Colonic mucosa (tissue), 4 donors: ENCODE measurements around the gene ZNF611. TPM values are rescaled to one million over a fixed set of nuclear protein-coding genes. Genes with fewer than 3 reads are reported as not detected.
"Not testable (repeated sequence)": the region's sequence is repeated elsewhere in the genome, so short reads cannot be mapped to it uniquely, and the experiment has no call there.

Experiments used
- DNase-seq: peaks from one replicate; pipeline ENCODE4 v3.0.0-alpha.2; 2020
- H3K27ac ChIP-seq: fragments of 200-600 bp; one replicate; pipeline ENCODE4 v1.8.0; 2021
- H3K27me3 ChIP-seq: fragments of 200-600 bp; one replicate; pipeline ENCODE4 v1.8.0; 2021
- H3K36me3 ChIP-seq: fragments of 200-600 bp; one replicate; pipeline ENCODE4 v1.8.0; 2021
- H3K4me1 ChIP-seq: fragments of 200-600 bp; one replicate; pipeline ENCODE4 v1.8.0; 2021; ENCODE audit warnings: mild to moderate bottlenecking
- H3K4me3 ChIP-seq: fragments of 200-600 bp; one replicate; pipeline ENCODE4 v1.8.0; 2021
- H3K9ac ChIP-seq, 2 donors: one replicate each; pipeline ENCODE4 v1.7.0; 2013; ENCODE audit warnings: control low read depth in 2 of 2, low read depth in 2 of 2, low read length in 2 of 2
- H3K9me3 ChIP-seq: fragments of 200-600 bp; one replicate; pipeline ENCODE4 v1.8.0; 2021
- intact Hi-C: fragments of 100-400 bp; cut with DNase I; formaldehyde crosslinking; loops from one replicate; pipeline ENCODE4 v1.14.1; 2022
- total RNA-seq, 2 donors: library from RNA; stranded (reverse); fragmentation: NEBNext Ultra II Directional in 1 of 2; extraction: Animal tissue kit (Norgen Biotek cat#: 25700) in 1 of 2; gene quantifications; one replicate each; pipeline ENCODE4 v1.2.1, GENCODE V29; 2021
- TF ChIP-seq, protein P1 (sequence below): fragments of 200-600 bp; IDR thresholded peaks from one replicate; pipeline ENCODE4 v1.8.0; 2022; ENCODE audit warnings: antibody characterized with exemption, mild to moderate bottlenecking
- donor health status: healthy.
- donor health status: DM: no; HTN: no; CAD: no.
- donor health status: DM: no; HTN: no; CAD: no.

ZNF611 gene
- total RNA-seq, 2 donors from 2014 or later = 9.8 to 17.7 TPM

DNA sequence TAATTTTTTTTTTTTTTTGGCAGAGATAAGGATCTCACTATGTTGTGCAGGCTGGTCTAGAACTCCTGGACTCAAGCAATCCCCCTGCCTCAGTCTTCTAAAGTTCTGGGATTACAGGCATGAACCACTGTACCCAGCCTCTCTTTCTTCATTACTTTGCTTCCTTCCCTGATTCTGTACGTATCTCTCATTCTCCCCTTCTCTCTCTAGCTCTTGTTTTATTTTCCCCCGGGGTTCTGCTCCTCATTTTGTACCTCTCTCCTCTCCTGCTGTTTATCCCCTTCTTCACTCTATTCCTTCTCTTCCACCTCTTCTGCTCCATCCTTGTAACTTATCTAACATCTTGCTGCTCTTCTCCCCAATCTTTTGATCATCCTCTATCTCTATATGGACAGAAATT, 46.5 kb downstream of the ZNF611 start:
- intact Hi-C loops = no loop called here
- H3K36me3 ChIP-seq = no peaks in the 10 kb centered on the region
- H3K27me3 ChIP-seq = no peaks in the 10 kb centered on the region
- no peak for DNase-seq
- H3K27ac ChIP-seq = no peak overlapping the region
- no peaks in the 10 kb centered on the region for H3K4me1 ChIP-seq
- H3K4me3 ChIP-seq = no peak overlapping the region
- no peaks in the 10 kb centered on the region for H3K9me3 ChIP-seq
- H3K9ac ChIP-seq = no peak overlapping the region
- TF ChIP-seq, protein P1, sequence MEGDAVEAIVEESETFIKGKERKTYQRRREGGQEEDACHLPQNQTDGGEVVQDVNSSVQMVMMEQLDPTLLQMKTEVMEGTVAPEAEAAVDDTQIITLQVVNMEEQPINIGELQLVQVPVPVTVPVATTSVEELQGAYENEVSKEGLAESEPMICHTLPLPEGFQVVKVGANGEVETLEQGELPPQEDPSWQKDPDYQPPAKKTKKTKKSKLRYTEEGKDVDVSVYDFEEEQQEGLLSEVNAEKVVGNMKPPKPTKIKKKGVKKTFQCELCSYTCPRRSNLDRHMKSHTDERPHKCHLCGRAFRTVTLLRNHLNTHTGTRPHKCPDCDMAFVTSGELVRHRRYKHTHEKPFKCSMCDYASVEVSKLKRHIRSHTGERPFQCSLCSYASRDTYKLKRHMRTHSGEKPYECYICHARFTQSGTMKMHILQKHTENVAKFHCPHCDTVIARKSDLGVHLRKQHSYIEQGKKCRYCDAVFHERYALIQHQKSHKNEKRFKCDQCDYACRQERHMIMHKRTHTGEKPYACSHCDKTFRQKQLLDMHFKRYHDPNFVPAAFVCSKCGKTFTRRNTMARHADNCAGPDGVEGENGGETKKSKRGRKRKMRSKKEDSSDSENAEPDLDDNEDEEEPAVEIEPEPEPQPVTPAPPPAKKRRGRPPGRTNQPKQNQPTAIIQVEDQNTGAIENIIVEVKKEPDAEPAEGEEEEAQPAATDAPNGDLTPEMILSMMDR = no peak

- TF ChIP-seq, protein P1 = no peak
- Histone ChIP-seq H3K4me1 (no peaks in the 10 kb centered on the region), H3K9me3 (no peaks in the 10 kb centered on the region), H3K4me3 (no peak overlapping the region), H3K27me3 (no peaks in the 10 kb centered on the region), H3K27ac (no peak overlapping the region), H3K36me3 (no peaks in the 10 kb centered on the region), H3K9ac (no peak overlapping the region)
- DNase-seq = no peak
- intact Hi-C loops = no loop called here
Measured at GRCh38 chr19:52687684-52688083, 47.2 kb downstream of the ZNF611 start.

GRCh38 chr19:52685811-52686210, 49.0 kb downstream of the ZNF611 start:
- Histone ChIP-seq H3K4me3 (no peak overlapping the region), H3K4me1 (no peaks in the 10 kb centered on the region), H3K9ac (no peak overlapping the region), H3K9me3 (no peaks in the 10 kb centered on the region), H3K27ac (no peak overlapping the region), H3K27me3 (no peaks in the 10 kb centered on the region), H3K36me3 (no peaks in the 10 kb centered on the region)
- no peak for DNase-seq
- intact Hi-C loops = no loop called here
- TF ChIP-seq, protein P1 = no peak

DNA sequence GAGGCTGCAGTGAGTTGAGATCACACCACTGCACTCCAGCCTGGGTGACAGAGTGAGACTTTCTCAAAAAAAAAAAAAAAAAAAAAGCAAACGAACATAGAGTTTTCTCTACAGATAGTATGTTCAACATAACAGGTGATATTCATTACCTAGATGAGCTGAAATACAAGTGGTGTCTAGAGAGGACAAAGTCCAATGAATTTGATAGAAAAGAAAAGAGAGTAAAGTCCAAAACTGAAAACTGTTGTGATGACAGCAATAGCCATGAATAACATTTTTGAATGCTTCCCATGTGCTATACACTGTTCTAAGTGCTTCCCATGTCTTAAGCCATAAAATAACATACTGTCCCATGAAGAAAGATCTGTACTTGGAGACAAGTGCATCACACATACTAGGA, 53.6 kb downstream of the ZNF611 start:
- H3K27me3 ChIP-seq, H3K4me3 ChIP-seq, H3K27ac ChIP-seq, DNase-seq, H3K4me1 ChIP-seq, intact Hi-C loops, H3K9me3 ChIP-seq, H3K36me3 ChIP-seq, H3K9ac ChIP-seq: not testable (repeated sequence)

DNA sequence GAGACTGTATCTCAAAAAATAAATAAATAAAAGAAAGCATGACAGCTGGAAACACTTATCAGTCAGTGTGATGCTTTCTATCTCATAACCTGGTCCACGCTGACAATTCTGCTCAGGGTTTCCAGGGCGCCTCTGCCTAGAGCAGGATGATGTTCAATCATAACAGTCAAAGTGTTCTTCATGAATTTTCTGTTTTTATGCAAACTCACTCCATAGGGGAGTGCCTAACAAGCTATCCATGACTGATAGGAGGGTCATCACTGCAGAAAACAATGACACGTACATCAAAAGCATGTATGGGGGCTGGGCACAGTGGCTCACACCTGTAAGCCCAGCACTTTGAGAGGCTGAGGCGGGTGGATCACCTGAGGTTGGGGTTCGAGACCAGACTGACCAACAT, 55.2 kb downstream of the ZNF611 start:
- Histone ChIP-seq H3K36me3 (no peaks in the 10 kb centered on the region), H3K9ac (no peak overlapping the region), H3K4me3 (no peak overlapping the region), H3K27me3 (no peaks in the 10 kb centered on the region), H3K4me1 (no peaks in the 10 kb centered on the region), H3K27ac (no peak overlapping the region), H3K9me3 (no peaks in the 10 kb centered on the region)
- TF ChIP-seq, protein P1 = no peak
- no peak for DNase-seq
- intact Hi-C loops = no loop called here

GRCh38 chr19:52675239-52675638, 59.6 kb downstream of the ZNF611 start:
- H3K4me3 ChIP-seq, H3K36me3 ChIP-seq, H3K27me3 ChIP-seq, H3K9me3 ChIP-seq, H3K27ac ChIP-seq, H3K4me1 ChIP-seq, DNase-seq, intact Hi-C loops, H3K9ac ChIP-seq: not testable (repeated sequence)

DNA sequence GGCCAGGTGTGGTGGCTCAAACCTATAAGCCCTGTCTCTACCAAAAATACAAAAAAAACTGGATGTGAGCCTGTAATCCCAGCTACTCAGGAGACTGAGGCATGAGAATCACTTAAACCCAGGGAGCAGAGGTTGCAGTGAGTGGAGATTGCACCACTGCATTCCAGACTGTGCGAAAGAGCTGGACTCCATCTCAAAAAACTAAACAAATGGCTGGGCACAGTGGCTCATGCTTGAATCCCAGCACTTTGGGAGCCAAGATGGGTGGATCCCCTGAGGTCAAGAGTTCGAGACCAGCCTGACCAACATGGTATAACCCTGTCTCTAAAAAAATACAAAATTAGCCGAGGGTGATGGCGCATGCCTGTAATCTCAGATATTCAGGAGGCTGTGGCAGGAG, 61.8 kb downstream of the ZNF611 start:
- no peaks in the 10 kb centered on the region for H3K27me3 ChIP-seq

More for the DNA sequence above, 61.8 kb downstream of the ZNF611 start:
- intact Hi-C loops = no loop called here
- Histone ChIP-seq H3K9ac (no peak overlapping the region), H3K4me1 (no peaks in the 10 kb centered on the region), H3K4me3 (no peak overlapping the region), H3K27ac (no peak overlapping the region), H3K36me3 (no peaks in the 10 kb centered on the region), H3K9me3 (no peaks in the 10 kb centered on the region)
- TF ChIP-seq, protein P1 = no peak
- no peak for DNase-seq
